ENCODE data around the gene NTNG1.

GRCh38 chr1:107116306-107116790, 24.5 kb upstream of the NTNG1 start:
- TF ChIP-seq POLR2A (IDR thresholded peaks at IDR 0.05) (no peak), CTCF (IDR thresholded peaks at IDR 0.05) (no peak), POLR2AphosphoS5 (IDR thresholded peaks at IDR 0.05) (no peak), EP300 (IDR thresholded peaks at IDR 0.05) (no peak)
